Stomach (tissue), 9 donors: ENCODE measurements around the gene ATG16L2. TPM values are rescaled to one million over a fixed set of nuclear protein-coding genes. Genes with fewer than 3 reads are reported as not detected.

ENCODE experiments used
- DNase-seq, 2 donors: peaks; one replicate each; pipeline versions ENCODE4 v3.0.0 to v3.0.0-alpha.2; 2013 to 2019
- H3K27ac ChIP-seq, 5 donors: fragments of 200-600 bp in 4 of 5; sonication (generic) in 4 of 5; one replicate each; pipeline ENCODE4 v1.5.1; 2013 to 2019; ENCODE audit warnings: mild to moderate bottlenecking in 1 of 5, moderate library complexity in 1 of 5
- H3K27me3 ChIP-seq, 3 donors: fragments of 200-600 bp; sonication (generic); one replicate each; pipeline ENCODE4 v1.5.1; 2017 to 2019; ENCODE audit warnings: mixed run types in 1 of 3
- H3K36me3 ChIP-seq, 4 donors: fragments of 200-600 bp; sonication (generic); 1 replicate in 3 of 4; 2 replicates in 1 of 4; pipeline ENCODE4 v1.5.1; 2016 to 2019
- H3K4me1 ChIP-seq, 4 donors: fragments of 200-600 bp; sonication (generic); one replicate each; pipeline ENCODE4 v1.5.1; 2016 to 2019
- H3K4me3 ChIP-seq, 4 donors: fragments of 200-600 bp; sonication (generic) in 3 of 4; one replicate each; pipeline ENCODE4 v1.5.1; 2016 to 2019; ENCODE audit warnings: mild to moderate bottlenecking in 1 of 4
- H3K9me3 ChIP-seq, 4 donors: fragments of 200-600 bp; sonication (generic); one replicate each; pipeline ENCODE4 v1.5.1; 2016 to 2019
- CTCF ChIP-seq, 7 experiments: fragments of 450-650 bp in 4 of 7; fragments of 200-600 bp in 3 of 7; sonication (generic) in 3 of 7; IDR thresholded peaks; one replicate each; pipeline ENCODE4 v1.5.1; 2016 to 2019; ENCODE audit warnings: antibody characterized with exemption in 7 of 7, control low read depth in 2 of 7, mild to moderate bottlenecking in 1 of 7
- EP300 ChIP-seq: sonication (generic); formaldehyde crosslinking; IDR thresholded peaks from one replicate; pipeline ENCODE4 v1.6.1; 2017; ENCODE audit warnings: antibody characterized with exemption
- POLR2A ChIP-seq, 4 donors: fragments of 450-650 bp; IDR thresholded peaks; one replicate each; pipeline ENCODE4 v1.6.1; 2016; ENCODE audit warnings: antibody characterized with exemption in 4 of 4, control low read depth in 2 of 4, mild to moderate bottlenecking in 1 of 4, moderate library complexity in 1 of 4
- POLR2AphosphoS5 ChIP-seq, 3 donors: sonication (generic); formaldehyde crosslinking; IDR thresholded peaks; one replicate each; pipeline ENCODE4 v1.6.1; 2016; ENCODE audit warnings: antibody characterized with exemption in 3 of 3
- WGBS, 5 donors: extraction: QIAGEN DNeasy Blood & Tissue Kit in 3 of 5; methylation state at CpG; one replicate each; pipeline versions ENCODE4 v1.1.5 to v1.1.7; 2013 to 2018; 5-methylcytosine and 5-hydroxymethylcytosine counted together
- intact Hi-C: fragments of 100-400 bp; cut with DNase I; formaldehyde crosslinking; loops from one replicate; pipeline ENCODE4 v1.15.1; 2023; ENCODE audit warnings: low total_unique reads
- polyA plus RNA-seq, 3 donors: library from polyadenylated mRNA; stranded (reverse); fragments of 200-250 nt; gene quantifications; one replicate each; pipeline ENCODE4 v1.2.3, GENCODE V29; 2013
- total RNA-seq, 5 donors: library from RNA; depleted of rRNA; stranded (reverse); fragments of >200 nt; gene quantifications; one replicate each; pipeline versions ENCODE4 v1.1.0 to v1.2.3, GENCODE V29; 2014 to 2016
- donor health status: healthy with polysubstance abuse.
- donor health status: Bipolar disorder and iron deficiency.
- donor health status: healthy.

Gene ATG16L2
- total and polyA plus RNA-seq, 8 donors = 13.0 to 266 (median 38.2) TPM

- H3K27ac ChIP-seq = peak overlapping the region; percentile 93 to 96 (median 95)
- 51 to 73% (median 56%) methylated on average over 7 of the region's 7 CpGs for WGBS, 5 donors
Observed at GRCh38 chr11:72775288-72776110, 38.7 kb upstream of the ATG16L2 start.

GRCh38 chr11:72776117-72776843 is 37.9 kb upstream of the ATG16L2 start:
- no peak for TF ChIP-seq EP300
- peak in 2 of 3 donors; percentile 66 to 70 for TF ChIP-seq POLR2AphosphoS5 (IDR thresholded peaks at IDR 0.05)
- Histone ChIP-seq H3K27ac (peak overlapping the region; percentile 93 to 96 (median 95)), H3K4me3 (no peak overlapping the region), H3K4me1 (peaks cover 75 to 100% (median 97%) of the 10 kb centered on the region in 4 donors), H3K27me3 (no peaks in the 10 kb centered on the region), H3K36me3 (peaks cover under 1 to 19% (median 9%) of the 10 kb centered on the region in 4 donors), H3K9me3 (no peaks in the 10 kb centered on the region)
- WGBS, 5 donors = 31 to 68% (median 47%) methylated on average over 6 to 9 of the region's 9 CpGs
- intact Hi-C loops = no loop called here
- peak in 1 of 2 donors; percentile 69 for DNase-seq

More at GRCh38 chr11:72775288-72776110, 38.7 kb upstream of the ATG16L2 start:
- no peak for DNase-seq
- intact Hi-C loops = no loop called here
- Histone ChIP-seq H3K9me3 (no peaks in the 10 kb centered on the region), H3K36me3 (peaks cover 4 to 19% (median 11%) of the 10 kb centered on the region in 4 donors), H3K27me3 (no peaks in the 10 kb centered on the region), H3K4me3 (peak overlapping the region in 1 of 4 donors; percentile 16), H3K4me1 (peaks cover 69 to 100% (median 95%) of the 10 kb centered on the region in 4 donors)
- no peak for TF ChIP-seq POLR2A (IDR thresholded peaks at IDR 0.05)
- no peak for TF ChIP-seq POLR2AphosphoS5 (IDR thresholded peaks at IDR 0.05)
- no peak for TF ChIP-seq EP300
- TF ChIP-seq CTCF (IDR thresholded peaks at IDR 0.05) = no peak

GRCh38 chr11:72776844-72777754 is 37.1 kb upstream of the ATG16L2 start:
- peaks cover 71 to 97% (median 94%) of the 10 kb centered on the region in 4 donors for H3K4me1 ChIP-seq
- DNase-seq = peak; percentile 70 to 72
- peak overlapping the region; percentile 93 to 96 (median 95) for H3K27ac ChIP-seq
- no peaks in the 10 kb centered on the region for H3K27me3 ChIP-seq
- H3K4me3 ChIP-seq = peak overlapping the region in 1 of 4 donors; percentile 9
- peaks cover 0 to 16% (median 4%) of the 10 kb centered on the region in 4 donors for H3K36me3 ChIP-seq
- TF ChIP-seq EP300 = no peak
- TF ChIP-seq POLR2A (IDR thresholded peaks at IDR 0.05) = no peak
- H3K9me3 ChIP-seq = no peaks in the 10 kb centered on the region
- intact Hi-C loops = no loop called here
- WGBS, 5 donors = 26 to 75% (median 59%) methylated on average over 1 to 7 of the region's 7 CpGs

GRCh38 chr11:72777755-72778278 is 36.4 kb upstream of the ATG16L2 start:
- Histone ChIP-seq H3K4me1 (peaks cover 72 to 97% (median 94%) of the 10 kb centered on the region in 4 donors), H3K27me3 (no peaks in the 10 kb centered on the region), H3K4me3 (peak overlapping the region in 3 of 4 donors; percentile 9 to 82 (median 79)), H3K27ac (peak overlapping the region; percentile 93 to 96 (median 95)), H3K9me3 (no peaks in the 10 kb centered on the region), H3K36me3 (peaks cover 0 to 9% (median 0%) of the 10 kb centered on the region in 4 donors)
- peak; percentile 60 to 66 for DNase-seq
- TF ChIP-seq CTCF (IDR thresholded peaks at IDR 0.05) = no peak
- TF ChIP-seq EP300 = no peak
- TF ChIP-seq POLR2A (IDR thresholded peaks at IDR 0.05) = no peak
- TF ChIP-seq POLR2AphosphoS5 (IDR thresholded peaks at IDR 0.05) = no peak
- 14 to 55% (median 44%) methylated on average over 5 of the region's 5 CpGs for whole genome bisulfite sequencing, 5 donors
- intact Hi-C loops = no loop called here
